ENCODE data around the gene THAP4. TPM values are rescaled to one million over a fixed set of nuclear protein-coding genes. Genes with fewer than 3 reads are reported as not detected.
A peak's percentile ranks its signal among the peaks of the same experiment; 100 is the strongest.

The THAP4 gene
- total RNA-seq, 1 donor from 2014 or later, result 46.0 TPM

DNA sequence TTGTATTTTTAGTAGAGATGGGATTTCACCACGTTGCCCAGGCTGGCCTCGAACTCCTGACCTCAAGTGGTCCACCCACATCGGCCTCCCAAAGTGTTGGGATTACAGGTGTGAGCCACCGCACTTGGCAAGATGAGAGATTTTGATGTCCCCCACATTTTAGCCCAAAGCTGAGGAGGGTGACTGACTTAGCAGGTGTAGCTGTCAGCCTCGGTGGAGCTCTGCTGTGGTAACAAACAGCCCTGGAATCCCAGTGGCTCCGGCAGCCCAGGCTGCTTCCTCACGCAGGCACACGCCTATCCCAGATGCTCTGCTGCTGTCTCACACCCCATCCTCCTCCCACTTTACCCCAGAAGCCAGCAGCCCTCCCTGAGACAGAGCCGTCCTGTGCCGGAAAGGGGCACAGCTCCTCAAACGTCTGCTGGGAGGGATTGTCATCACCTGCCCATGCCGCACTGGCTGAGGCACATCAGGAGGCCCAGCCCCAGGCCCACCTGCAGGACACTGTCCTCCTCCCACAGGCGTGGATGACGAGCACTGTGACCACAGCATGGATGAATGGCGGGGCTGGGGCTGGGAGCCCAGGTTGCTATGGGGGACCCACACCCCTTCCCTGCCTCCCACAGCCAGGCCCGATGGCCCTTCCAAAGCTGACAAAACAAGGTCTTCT is 89.0 kb downstream of the THAP4 start:
- H3K36me3 ChIP-seq (ENCODE audit: insufficient read depth, low read length), result no peaks in the 10 kb centered on the region
- no peaks in the 10 kb centered on the region for H3K9me3 ChIP-seq (ENCODE audit: insufficient read depth, low read depth, low read length)
- Mint-ChIP-seq H3K9me3 (ENCODE audit: unreplicated experiment) (no peaks in the 10 kb centered on the region), H3K27ac (ENCODE audit: unreplicated experiment) (no peak overlapping the region), H3K27me3 (ENCODE audit: low read depth, unreplicated experiment) (peaks cover 2% of the 10 kb centered on the region), H3K36me3 (ENCODE audit: low read depth, unreplicated experiment) (peaks cover 4% of the 10 kb centered on the region), H3K4me3 (ENCODE audit: unreplicated experiment) (no peak overlapping the region), H3K4me1 (ENCODE audit: low read depth, unreplicated experiment) (peaks cover 12% of the 10 kb centered on the region)
- FAIRE-seq (no peak), DNase-seq (ENCODE audit: low read depth) (no peak)
- H3K27ac ChIP-seq (ENCODE audit: low read depth, low read length), result peak overlapping the region; percentile 55
- no peaks in the 10 kb centered on the region for H4K20me1 ChIP-seq (ENCODE audit: insufficient read depth, low read length)
- H3K27me3 ChIP-seq (ENCODE audit: insufficient read depth, low read length), result no peaks in the 10 kb centered on the region
- no peaks in the 10 kb centered on the region for H3K79me2 ChIP-seq (ENCODE audit: insufficient read depth, low read length)
- no peak overlapping the region for H2AFZ ChIP-seq (ENCODE audit: low read depth, low read length)
- H3K9ac ChIP-seq (ENCODE audit: low read length), result peak overlapping the region; percentile 57
- H3K4me1 ChIP-seq (ENCODE audit: insufficient read depth, low read length), result peaks cover 37% of the 10 kb centered on the region
- H3K4me3 ChIP-seq (ENCODE audit: insufficient read depth, low read depth, low read length), result no peak overlapping the region
- H3K4me2 ChIP-seq (ENCODE audit: low read length), result peak overlapping the region; percentile 73
- TF ChIP-seq, protein P1, sequence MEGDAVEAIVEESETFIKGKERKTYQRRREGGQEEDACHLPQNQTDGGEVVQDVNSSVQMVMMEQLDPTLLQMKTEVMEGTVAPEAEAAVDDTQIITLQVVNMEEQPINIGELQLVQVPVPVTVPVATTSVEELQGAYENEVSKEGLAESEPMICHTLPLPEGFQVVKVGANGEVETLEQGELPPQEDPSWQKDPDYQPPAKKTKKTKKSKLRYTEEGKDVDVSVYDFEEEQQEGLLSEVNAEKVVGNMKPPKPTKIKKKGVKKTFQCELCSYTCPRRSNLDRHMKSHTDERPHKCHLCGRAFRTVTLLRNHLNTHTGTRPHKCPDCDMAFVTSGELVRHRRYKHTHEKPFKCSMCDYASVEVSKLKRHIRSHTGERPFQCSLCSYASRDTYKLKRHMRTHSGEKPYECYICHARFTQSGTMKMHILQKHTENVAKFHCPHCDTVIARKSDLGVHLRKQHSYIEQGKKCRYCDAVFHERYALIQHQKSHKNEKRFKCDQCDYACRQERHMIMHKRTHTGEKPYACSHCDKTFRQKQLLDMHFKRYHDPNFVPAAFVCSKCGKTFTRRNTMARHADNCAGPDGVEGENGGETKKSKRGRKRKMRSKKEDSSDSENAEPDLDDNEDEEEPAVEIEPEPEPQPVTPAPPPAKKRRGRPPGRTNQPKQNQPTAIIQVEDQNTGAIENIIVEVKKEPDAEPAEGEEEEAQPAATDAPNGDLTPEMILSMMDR (IDR thresholded peaks at IDR 0.05; ENCODE audit: insufficient read depth, low read depth, low read length), result no peak
- no peak for TF ChIP-seq EZH2 (IDR thresholded peaks at IDR 0.05; ENCODE audit: insufficient read depth, low read length)

- Histone ChIP-seq H3K4me3 (ENCODE audit: insufficient read depth, low read depth, low read length) (peak overlapping the region; percentile 32), H2AFZ (ENCODE audit: low read depth, low read length) (peak overlapping the region; percentile 22), H3K9ac (ENCODE audit: low read length) (peak overlapping the region; percentile 57), H3K27ac (ENCODE audit: low read depth, low read length) (peak overlapping the region; percentile 55), H3K4me2 (ENCODE audit: low read length) (peak overlapping the region; percentile 73), H3K36me3 (ENCODE audit: insufficient read depth, low read length) (no peaks in the 10 kb centered on the region), H3K27me3 (ENCODE audit: insufficient read depth, low read length) (no peaks in the 10 kb centered on the region), H3K79me2 (ENCODE audit: insufficient read depth, low read length) (no peaks in the 10 kb centered on the region), H4K20me1 (ENCODE audit: insufficient read depth, low read length) (no peaks in the 10 kb centered on the region), H3K4me1 (ENCODE audit: insufficient read depth, low read length) (peaks cover 37% of the 10 kb centered on the region), H3K9me3 (ENCODE audit: insufficient read depth, low read depth, low read length) (no peaks in the 10 kb centered on the region)
- TF ChIP-seq EZH2 (IDR thresholded peaks at IDR 0.05; ENCODE audit: insufficient read depth, low read length), result no peak
- TF ChIP-seq, protein P1 (IDR thresholded peaks at IDR 0.05; ENCODE audit: insufficient read depth, low read depth, low read length), result no peak
- Mint-ChIP-seq H3K4me3 (ENCODE audit: unreplicated experiment) (peak overlapping the region; percentile 42), H3K36me3 (ENCODE audit: low read depth, unreplicated experiment) (peaks cover 1% of the 10 kb centered on the region), H3K27me3 (ENCODE audit: low read depth, unreplicated experiment) (peaks cover 4% of the 10 kb centered on the region), H3K4me1 (ENCODE audit: low read depth, unreplicated experiment) (peaks cover 12% of the 10 kb centered on the region), H3K9me3 (ENCODE audit: unreplicated experiment) (no peaks in the 10 kb centered on the region), H3K27ac (ENCODE audit: unreplicated experiment) (no peak overlapping the region)
- peak; percentile 94 for FAIRE-seq
- DNase-seq (ENCODE audit: low read depth), result peak; percentile 94
Observed at GRCh38 chr2:241546771-241547498, 90.0 kb downstream of the THAP4 start.
